K562 (cell line): ENCODE measurements around the gene PPIH. TPM values are rescaled to one million over a fixed set of nuclear protein-coding genes. Genes with fewer than 3 reads are reported as not detected.

Source experiments
- CBFA2T2 ChIP-seq: fragments of 450-650 bp; conservative IDR thresholded peaks from 2 replicates; pipeline ENCODE4 v1.6.1; 2017; ENCODE audit warnings: mild to moderate bottlenecking
- ELK1 ChIP-seq: sonication (generic); formaldehyde crosslinking; IDR thresholded peaks from 2 replicates; pipeline ENCODE4 v1.8.1; 2022; ENCODE audit warnings: missing genetic modification reagents
- ELK3 ChIP-seq: fragments of 450-650 bp; formaldehyde crosslinking; IDR thresholded peaks from 2 replicates; pipeline ENCODE4 v1.4.0; 2020; ENCODE audit warnings: mild to moderate bottlenecking
- FOXP1 ChIP-seq: sonication (generic); formaldehyde crosslinking; IDR thresholded peaks from 2 replicates; pipeline ENCODE4 v1.8.0; 2022; ENCODE audit warnings: mild to moderate bottlenecking, missing genetic modification reagents
- IRF9 ChIP-seq: fragments of 450-650 bp; IDR thresholded peaks from 2 replicates; pipeline ENCODE4 v1.6.1; 2016; ENCODE audit warnings: missing biosample characterization, missing genetic modification characterization
- NCOA6 ChIP-seq: fragments of 450-650 bp; IDR thresholded peaks from 2 replicates; pipeline ENCODE4 v1.6.1; 2017; ENCODE audit warnings: mild to moderate bottlenecking
- NR2C2 ChIP-seq, 2 experiments: fragments of 200-800 bp in 1 of 2; sonication (Bioruptor generic) in 1 of 2; sonication (generic) in 1 of 2; formaldehyde crosslinking in 1 of 2; IDR thresholded peaks; 2 replicates each; pipeline versions ENCODE4 v1.6.1 to v1.8.0; 2016 to 2022; ENCODE audit warnings: mild to moderate bottlenecking in 1 of 2, missing compliant biosample characterization in 1 of 2, missing genetic modification characterization in 1 of 2, missing genetic modification reagents in 1 of 2
- RFX7 ChIP-seq: fragments of 250-450 bp; sonication (Bioruptor Pico); IDR thresholded peaks from 2 replicates; pipeline ENCODE4 v1.5.1; 2021; ENCODE audit warnings: mild to moderate bottlenecking
- SOX6 ChIP-seq: fragments of 450-650 bp; IDR thresholded peaks from 2 replicates; pipeline ENCODE4 v1.6.1; 2014; ENCODE audit warnings: mild to moderate bottlenecking
- SRF ChIP-seq, 2 experiments: fragments of 250-450, 450-650 bp in 1 of 2; sonication (Bioruptor Pico) in 1 of 2; sonication (generic) in 1 of 2; formaldehyde crosslinking; IDR thresholded peaks; 2 replicates each; pipeline versions ENCODE4 v1.5.0 to v1.5.1; 2020 to 2022; ENCODE audit warnings: mild to moderate bottlenecking in 1 of 2, missing genetic modification reagents in 1 of 2
- ZBTB11 ChIP-seq, 3 experiments: fragments of 200-800 bp in 1 of 3; fragments of 250-450 bp in 1 of 3; fragments of 450-650 bp in 1 of 3; sonication (Bioruptor Pico) in 1 of 3; sonication (Bioruptor generic) in 1 of 3; formaldehyde crosslinking in 1 of 3; IDR thresholded peaks; 2 replicates each; pipeline versions ENCODE4 v1.6.1 to v1.8.0; 2016 to 2022; ENCODE audit warnings: mild to moderate bottlenecking in 2 of 3, missing genetic modification characterization in 2 of 3, missing compliant biosample characterization in 1 of 3, moderate library complexity in 1 of 3
- ZBTB34 ChIP-seq: fragments of 250-450 bp; sonication (Bioruptor Pico); IDR thresholded peaks from 2 replicates; pipeline ENCODE4 v1.8.0; 2021; ENCODE audit warnings: mild to moderate bottlenecking, moderate library complexity
- ZFPM2 ChIP-seq: fragments of 250-450 bp; sonication (Bioruptor Pico); IDR thresholded peaks from 2 replicates; pipeline ENCODE4 v1.5.1; 2022; ENCODE audit warnings: mild to moderate bottlenecking
- ZNF197 ChIP-seq: fragments of 200-800 bp; sonication (Bioruptor generic); IDR thresholded peaks from 2 replicates; pipeline ENCODE4 v1.6.1; 2016; ENCODE audit warnings: low read depth, missing genetic modification characterization, missing compliant biosample characterization
- ZNF395 ChIP-seq: fragments of 200-800 bp; sonication (Bioruptor generic); IDR thresholded peaks from 2 replicates; pipeline ENCODE4 v1.6.1; 2017; ENCODE audit warnings: missing genetic modification characterization, missing compliant biosample characterization
- ZNF444 ChIP-seq: fragments of 250-450 bp; sonication (Bioruptor Pico); IDR thresholded peaks from 2 replicates; pipeline ENCODE4 v1.4.0; 2020; ENCODE audit warnings: mild to moderate bottlenecking, moderate library complexity
- polyA plus RNA-seq, 8 experiments: library from polyadenylated mRNA; depleted of rRNA in 4 of 8; stranded (reverse) in 5 of 8; unstranded in 3 of 8; fragments of >200 nt; fragmentation: Nextera tagmentation in 2 of 8; fragmentation: Illumina TruSeq in 1 of 8; extraction: Ambion mirVana in 2 of 8; extraction: Trizol in 1 of 8; gene quantifications; 2 replicates each; pipeline versions ENCODE4 v1.2.1 to v1.2.3, GENCODE V29; 2011 to 2014; ENCODE audit warnings: inconsistent platforms in 1 of 8, missing spikeins in 1 of 8
- total RNA-seq, 7 experiments: library from RNA; depleted of rRNA in 6 of 7; stranded (reverse); fragments of >200 nt in 6 of 7; fragmentation: Illumina TruSeq in 2 of 7; extraction: Trizol in 2 of 7; gene quantifications; 2 replicates each; pipeline versions ENCODE4 v1.2.1 to v1.2.3, GENCODE V29; 2011 to 2021; ENCODE audit warnings: low replicate concordance in 1 of 7

The PPIH gene
- total and polyA plus RNA-seq, 9 of the 15 experiments (the other 6 are each of a cell fraction or from before 2014, with no cell fraction given), result 197 to 470 (median 277) TPM

GRCh38 chr1:42657981-42658876 lies at the start of gene PPIH (continued):
- no peak for TF ChIP-seq ELK3 (CRISPR knock-in tag)
- peak; percentile 93 for TF ChIP-seq FOXP1 (CRISPR knock-in tag)
- no peak for TF ChIP-seq IRF9 (tag)
- 0 out of 2 replicates have a peak, but pooled peaks have one; percentile 12 for TF ChIP-seq ZFPM2 (CRISPR knock-in tag)
- peak in 2 of 3 experiments; percentile 84 to 97; a peak in 4 of 6 replicates for TF ChIP-seq ZBTB11 (CRISPR knock-in tag; IDR thresholded peaks at IDR 0.05)
- TF ChIP-seq ELK1 (CRISPR knock-in tag), result no peak
- no peak for TF ChIP-seq ZNF444 (CRISPR knock-in tag)
- TF ChIP-seq ZNF197, result no peak
- TF ChIP-seq SOX6, result peak; percentile 69
- TF ChIP-seq ZNF395, result peak; percentile 74
- TF ChIP-seq CBFA2T2, result peak; percentile 24
- TF ChIP-seq RFX7 (CRISPR knock-in tag), result no peak
- TF ChIP-seq SRF (CRISPR knock-in tag; IDR thresholded peaks at IDR 0.05), result peak in 1 of 2 experiments; percentile 72; a peak in 2 of 4 replicates
- no peak for TF ChIP-seq ZBTB34 (CRISPR knock-in tag)
- no peak for TF ChIP-seq NCOA6
- peak; percentile 99 for TF ChIP-seq NR2C2 (CRISPR knock-in tag; IDR thresholded peaks at IDR 0.05)
- TF ChIP-seq NR2C2 (tag; IDR thresholded peaks at IDR 0.05), result peak; percentile 100
